GM04504 (cell line): Measurements from ENCODE around the gene CAPN7.
"Not testable (repeated sequence)": the region's sequence is repeated elsewhere in the genome, so short reads cannot be mapped to it uniquely, and the experiment has no call there.

Experiments
- DNase-seq: peaks from one replicate; pipeline ENCODE4 v3.0.0-alpha.2; 2012; ENCODE audit warnings: low read depth

The CAPN7 gene

DNA sequence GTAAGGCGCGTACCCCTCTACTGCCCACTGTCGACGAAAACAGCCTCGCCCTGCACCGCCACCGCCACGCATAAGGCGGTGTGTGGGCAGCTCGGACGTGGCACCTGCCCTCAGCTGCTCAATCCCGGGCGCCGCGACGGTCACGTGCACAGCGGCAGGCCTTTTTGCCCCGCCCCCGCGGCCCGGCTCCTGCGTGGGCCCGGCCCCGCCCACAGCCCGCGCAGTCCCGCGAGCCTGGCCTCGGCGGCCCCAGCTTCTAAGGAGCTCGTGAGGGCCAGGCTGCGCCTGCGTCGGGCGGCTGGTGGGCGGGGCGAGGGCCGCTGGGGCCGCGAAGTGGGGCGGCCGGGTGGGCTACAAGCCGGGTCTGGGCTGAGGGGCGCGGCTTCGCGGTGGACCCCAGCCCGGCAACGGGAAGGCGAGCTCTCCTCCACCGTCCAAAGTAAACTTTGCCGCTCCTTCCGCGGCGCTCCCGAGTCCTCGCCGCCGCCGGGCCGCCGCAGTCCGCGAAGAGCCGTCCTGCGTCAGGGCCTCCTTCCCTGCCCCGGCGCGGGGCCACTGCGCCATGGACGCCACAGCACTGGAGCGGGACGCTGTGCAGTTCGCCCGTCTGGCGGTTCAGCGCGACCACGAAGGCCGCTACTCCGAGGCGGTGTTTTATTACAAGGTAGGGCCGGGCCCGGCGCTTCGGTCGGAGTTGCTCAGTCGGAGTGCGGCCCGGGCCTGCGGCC, at the start of gene CAPN7:
TSS of gene CAPN7 (plus strand) at position 313 of the 728 bp plus-strand sequence. CDS start at position 563, 250 bp downstream.
- DNase-seq: peak; percentile 88

DNA sequence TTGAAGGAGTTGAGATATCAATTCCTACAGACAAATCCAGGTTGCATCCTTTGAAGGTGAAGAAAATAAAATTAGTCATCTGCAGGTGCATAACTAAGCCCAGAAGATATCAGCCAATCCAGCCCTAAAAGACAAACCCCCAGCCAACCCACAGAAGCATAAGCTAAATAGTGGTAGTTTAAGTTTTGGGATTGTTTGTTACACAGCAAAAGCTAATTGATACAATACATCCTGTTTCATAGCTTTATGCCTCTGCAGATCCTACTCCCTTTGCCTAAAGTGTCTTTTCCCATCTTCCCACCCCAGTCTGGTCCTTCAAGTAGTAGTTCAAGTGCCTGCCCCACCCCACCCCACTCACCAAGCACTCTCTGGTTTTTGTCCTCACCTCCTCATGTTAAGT, 48.6 kb upstream of the CAPN7 start:
- no peak for DNase-seq

DNA sequence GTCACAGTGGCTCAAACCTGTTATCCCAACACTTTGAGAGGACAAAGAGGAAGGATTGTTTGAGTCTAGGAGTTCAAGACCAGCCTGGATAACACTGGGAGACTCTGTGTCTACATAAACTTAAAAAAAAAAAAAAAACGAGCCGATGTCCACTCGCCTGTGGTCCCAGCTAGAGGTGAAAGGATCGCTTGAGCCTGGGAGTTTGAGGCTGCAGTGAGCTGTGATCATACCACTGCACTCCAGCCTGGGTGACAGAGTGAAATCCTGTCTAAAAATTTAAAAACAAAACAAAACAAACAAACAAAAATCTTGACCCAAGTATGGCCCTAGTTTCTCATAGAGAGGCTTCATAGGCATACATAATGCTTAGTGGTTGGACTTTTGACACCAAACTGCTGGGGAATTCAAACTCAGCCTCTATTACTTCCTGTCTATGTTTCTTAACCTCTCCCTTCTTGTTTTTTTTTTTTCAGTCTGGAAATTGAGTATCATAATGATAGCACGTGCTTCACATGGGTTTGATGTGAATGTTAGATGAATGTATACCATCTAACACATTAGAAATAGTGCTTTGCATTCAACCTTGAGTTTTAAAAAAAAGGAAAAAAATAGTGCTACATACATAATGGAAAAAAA, 46.4 kb upstream of the CAPN7 start:
- no peak for DNase-seq

DNA sequence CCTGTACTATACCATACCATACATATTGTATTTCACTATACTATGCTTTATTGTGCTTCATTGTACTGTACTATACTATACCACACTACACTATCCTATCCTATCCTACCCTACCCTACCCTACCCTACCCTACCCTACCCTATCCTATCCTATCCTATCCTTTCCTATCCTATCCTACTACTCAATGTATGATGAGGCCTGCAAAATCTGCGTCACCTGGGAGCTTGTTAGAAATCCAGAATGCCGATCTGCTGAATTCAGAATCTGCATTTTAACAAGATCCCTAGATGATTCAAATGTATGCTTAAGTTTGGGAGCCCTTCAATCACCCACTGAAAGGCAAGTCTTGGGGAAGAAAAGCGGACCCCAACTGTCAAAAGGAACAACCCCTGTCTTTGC, 45.4 kb upstream of the CAPN7 start:
- no peak for DNase-seq

DNA sequence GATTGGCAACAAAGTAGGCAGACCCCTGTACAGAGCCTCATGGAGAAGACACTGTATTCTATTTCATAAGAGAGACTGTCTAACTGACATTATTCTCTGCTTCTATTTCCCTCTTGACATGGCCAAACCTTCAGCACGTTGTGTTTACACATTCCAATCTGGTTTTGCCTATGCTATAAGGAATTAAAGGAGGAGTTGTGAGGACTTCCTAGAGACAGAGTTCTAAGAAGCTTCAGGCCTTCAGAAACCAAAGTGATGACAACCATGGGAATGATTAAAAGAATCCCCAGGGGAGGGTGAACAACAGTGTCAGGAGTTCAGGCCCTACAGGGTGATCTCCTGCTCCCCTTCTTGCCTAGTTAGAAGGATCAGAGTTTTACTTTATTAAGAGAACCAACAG, 44.9 kb upstream of the CAPN7 start:
- peak; percentile 9 for DNase-seq

DNA sequence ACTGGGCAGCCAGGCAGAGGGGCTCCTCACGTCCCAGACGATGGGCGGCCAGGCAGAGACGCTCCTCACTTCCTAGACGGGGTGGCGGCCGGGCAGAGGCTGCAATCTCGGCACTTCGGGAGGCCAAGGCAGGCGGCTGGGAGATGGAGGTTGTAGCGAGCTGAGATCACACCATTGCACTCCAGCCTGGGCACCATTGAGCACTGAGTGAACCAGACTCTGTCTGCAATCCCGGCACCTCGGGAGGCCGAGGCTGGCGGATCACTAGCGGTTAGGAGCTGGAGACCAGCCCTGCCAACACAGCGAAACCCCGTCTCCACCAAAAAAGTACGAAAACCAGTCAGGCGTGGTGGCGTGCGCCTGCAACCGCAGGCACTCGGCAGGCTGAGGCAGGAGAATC, 42.4 kb upstream of the CAPN7 start:
- DNase-seq: not testable (repeated sequence)

DNA sequence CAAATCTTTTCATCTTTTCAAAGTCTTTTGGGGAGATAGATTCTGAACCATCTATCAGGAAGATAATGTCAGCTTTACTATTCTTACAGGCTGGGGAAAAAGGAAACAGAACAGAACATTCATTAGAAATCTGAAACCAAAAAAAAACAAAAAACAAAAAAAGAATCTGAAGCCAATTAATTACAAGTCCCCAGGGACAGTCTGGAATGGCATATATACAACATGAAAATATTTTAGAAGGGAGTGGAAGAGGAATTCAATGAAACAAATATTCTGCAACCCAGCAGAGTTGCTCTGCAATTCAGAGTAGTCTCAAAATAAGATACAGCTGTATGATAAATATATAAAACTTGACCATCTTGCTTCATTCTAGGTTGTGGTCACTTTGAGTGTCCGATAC, 41.7 kb upstream of the CAPN7 start:
- DNase-seq: peak; percentile 35

DNA sequence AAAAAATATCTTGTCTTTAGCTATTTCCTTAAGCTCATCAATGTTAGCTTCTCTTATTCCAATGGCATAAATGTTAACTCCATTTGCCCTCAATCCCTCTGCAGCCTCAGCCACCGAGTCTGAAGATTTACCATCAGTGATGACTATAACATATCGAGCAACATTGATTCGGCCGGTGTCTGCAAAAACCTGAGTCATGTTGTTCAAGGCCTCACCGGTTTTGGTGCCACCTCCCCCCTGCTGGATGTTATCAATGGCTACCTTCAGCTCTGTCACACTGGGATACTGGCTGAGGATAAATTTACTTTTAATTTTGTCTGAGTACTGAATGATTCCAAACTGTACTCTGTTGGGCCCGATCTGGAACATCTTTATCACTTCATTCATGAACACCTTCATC, 41.0 kb upstream of the CAPN7 start:
- no peak for DNase-seq

DNA sequence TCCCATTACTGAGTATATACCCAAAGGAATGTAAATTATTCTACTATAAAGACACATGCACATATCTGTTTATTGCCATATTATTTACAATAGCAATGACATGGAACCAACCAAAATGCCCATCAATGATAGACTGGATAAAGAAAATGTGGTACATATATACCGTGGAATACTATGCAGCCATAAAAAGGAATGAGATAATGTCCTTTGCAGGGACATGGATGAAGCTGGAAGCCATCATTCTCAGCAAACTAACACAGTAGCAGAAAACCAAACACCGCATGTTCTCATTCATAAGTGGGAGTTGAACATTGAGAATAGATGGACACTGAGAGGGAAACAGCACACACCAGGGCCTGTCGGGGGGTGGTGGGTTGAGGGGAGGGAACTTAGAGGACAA, 39.7 kb upstream of the CAPN7 start:
- not testable (repeated sequence) for DNase-seq

DNA sequence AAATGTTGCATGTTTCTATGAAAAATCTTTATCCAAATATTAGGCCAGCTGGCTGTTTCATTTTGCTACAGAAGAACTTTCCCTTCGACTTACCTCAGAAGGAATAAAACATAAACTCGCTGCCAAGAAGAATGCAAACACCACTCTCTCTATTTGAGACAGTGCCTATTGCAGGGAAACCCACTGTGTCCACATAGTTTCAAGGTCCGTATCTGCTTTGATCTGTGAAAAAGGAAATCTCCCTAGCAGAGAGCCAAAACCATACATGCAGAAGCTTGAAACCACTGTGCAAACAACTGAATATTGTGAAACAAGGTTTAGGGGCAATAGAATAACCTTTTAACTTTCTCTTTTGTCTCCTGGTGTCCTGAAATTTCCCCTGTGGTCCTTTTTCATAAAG, 35.0 kb upstream of the CAPN7 start:
- DNase-seq: no peak

DNA sequence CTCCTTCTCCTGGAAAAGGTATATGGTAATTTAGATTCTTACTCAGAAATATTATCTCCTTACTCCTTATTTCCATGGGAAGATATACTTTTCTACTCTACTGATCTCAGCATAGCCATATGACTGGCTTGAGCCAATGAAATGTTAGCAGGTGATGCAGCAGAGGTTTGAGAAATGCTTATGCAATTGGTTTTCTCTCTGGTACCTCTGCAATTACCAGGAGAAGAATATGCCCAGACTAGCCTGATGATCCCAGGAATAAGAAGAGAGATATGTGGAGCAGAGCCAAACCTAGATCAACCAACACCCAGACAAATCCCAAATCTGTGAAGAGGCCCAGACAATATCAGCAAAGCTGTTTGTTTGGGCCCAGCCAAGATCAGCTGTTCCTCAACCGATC, 33.2 kb upstream of the CAPN7 start:
- DNase-seq: no peak

DNA sequence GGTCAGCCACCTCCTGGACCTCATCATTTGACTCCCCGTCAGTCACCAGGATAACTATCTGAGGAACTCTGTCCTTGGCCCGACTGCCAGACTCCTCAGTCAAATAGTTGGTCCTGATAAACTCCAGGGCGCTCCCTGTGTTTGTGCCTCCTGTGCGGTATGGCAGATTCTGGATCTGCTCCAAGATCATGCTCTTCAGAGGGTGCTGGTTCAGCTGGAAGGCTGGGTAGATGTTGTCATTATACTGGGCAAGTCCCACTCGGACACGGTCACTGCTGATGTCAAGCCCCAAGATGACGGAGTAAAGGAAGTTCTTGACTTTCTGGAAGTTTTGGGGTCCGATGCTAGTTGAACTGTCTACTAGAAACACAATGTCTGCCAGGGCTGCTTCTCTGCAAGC, 31.1 kb upstream of the CAPN7 start:
- no peak for DNase-seq

DNA sequence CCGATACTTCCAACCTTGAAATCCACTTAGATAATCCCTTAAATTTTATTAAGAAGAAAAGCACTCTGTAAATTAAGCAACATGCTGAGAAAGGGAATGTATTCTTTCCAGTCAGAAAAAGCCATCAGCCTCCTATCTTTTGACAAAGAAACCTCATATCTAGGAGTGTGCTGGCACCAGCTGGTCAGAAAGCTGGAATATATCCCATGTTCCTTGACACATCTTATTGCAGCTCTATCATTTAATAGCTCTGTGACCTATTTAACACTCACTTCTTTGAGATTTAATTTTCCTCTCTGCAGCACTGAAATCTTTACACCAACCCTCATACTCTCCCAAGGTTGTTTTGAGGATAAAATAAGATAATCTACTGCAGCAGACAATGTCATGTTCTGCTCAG, 30.4 kb upstream of the CAPN7 start:
- DNase-seq: no peak

DNA sequence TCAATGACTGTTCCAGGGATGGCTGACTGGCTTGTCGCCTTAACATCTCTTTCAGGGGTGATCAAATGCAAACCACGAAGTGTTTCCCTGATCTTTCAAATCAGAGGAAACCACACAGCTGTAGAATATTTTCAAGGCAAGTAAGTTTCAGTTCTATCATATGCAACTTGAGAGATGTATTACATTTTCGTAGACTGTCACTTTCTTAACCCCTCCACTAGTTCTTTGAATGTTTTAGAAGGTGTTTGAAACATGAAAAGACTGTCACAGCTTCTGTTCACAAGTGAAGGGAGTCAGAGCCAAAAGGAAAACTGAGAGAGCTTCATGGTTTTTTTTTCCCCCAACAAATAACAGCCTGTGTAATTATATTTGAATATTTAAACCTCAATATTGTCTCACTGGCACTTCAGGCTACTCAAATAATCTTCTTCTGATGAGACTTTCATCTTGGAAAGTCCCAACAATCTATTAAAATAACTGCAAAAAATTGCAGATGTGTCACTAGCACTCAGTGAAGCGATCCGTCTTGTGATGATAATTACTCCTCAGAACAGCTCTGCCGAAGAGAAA, 25.9 kb upstream of the CAPN7 start:
- no peak for DNase-seq

DNA sequence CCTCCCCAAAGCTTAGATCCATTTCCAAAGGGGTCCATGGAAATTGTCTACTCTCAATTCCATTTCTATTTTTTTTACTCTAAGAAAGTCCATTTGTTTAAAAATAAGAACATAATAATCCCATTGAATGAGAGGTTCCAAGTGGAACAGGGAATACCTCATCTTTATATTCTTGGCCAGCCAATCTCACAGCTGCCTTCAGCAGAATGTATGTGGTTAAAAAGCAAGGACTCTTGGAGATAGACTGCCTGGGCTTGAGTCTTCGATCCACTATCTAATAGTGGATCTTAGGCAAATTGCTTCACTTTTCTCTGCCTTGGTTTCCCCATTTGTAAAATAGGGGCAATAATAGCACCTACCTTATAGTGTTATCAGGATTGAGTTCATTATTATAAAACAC, 24.5 kb upstream of the CAPN7 start:
- no peak for DNase-seq

DNA sequence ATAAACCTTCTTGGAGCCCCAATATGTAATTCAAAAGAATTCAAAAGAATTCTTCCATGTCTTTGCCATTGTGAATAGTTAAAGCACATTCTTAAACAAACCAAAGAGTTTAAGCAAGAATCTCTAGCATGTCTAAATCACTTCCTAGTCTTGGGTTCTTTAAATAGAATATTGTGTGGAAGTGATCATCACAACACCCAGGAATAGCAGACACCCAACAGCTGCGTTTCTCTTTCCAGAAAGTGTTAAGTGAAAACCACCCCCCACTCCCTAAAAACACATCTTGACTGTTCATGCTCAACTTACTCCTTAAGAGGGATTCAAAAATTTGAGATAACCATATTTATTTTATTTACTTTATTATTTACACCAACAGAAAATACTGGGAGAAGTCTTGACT, 24.1 kb upstream of the CAPN7 start:
- no peak for DNase-seq

DNA sequence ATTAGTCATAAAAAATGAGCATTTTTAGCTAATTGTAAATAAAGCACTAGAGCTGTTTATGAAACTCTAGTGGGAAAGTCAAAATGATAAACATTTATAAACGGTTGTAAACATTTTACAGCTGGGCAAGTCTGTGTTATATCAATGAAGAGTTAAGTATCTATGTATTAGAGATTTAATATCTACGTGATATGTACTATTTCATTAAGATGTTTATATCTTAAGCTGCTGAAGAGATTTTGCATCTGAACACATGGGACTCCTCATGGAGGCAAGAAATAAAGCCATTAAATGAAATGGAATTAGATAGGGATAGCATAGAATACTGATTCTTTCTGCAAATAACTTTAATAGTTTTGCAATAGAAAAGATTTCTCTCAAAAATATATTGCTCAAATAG, 23.0 kb upstream of the CAPN7 start:
- DNase-seq: no peak

DNA sequence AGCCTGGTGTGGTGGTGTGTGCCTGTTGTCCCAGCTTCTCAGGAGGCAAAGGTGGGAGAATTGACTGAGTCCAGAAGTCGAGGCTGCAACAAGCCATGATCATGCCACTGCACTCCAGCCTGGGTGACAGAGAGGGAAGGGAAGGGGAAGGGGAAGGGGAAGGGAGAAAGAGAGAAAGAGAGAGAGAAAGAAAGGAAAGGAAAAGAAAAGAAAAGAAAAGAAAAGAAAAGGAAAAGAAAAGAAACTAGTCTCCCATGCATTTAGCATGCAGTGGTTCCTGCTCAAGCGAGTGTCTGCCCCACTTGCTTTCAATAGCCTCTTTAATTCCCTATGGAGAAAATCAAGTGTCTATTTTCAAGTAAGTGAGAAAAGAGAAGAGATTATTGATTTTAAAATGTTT, 20.6 kb upstream of the CAPN7 start:
- DNase-seq: no peak

DNA sequence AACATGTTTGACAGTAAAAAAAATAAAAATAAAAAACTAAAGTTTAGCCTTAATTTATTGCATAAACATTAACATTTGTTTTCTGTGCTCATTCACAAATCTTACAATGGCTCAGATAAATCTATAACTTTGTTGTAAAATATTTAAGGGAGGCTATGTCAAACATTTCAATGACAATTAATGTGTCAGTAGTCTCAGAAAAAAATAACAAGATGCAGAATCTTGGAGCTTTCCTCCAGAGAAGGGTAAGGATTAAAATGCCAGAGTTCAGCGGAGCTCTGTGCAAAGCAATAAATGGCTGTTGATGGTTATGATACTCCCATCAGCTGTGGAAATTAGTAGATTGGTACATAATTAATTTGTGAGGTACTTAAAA, 20.0 kb upstream of the CAPN7 start:
- DNase-seq: no peak

DNA sequence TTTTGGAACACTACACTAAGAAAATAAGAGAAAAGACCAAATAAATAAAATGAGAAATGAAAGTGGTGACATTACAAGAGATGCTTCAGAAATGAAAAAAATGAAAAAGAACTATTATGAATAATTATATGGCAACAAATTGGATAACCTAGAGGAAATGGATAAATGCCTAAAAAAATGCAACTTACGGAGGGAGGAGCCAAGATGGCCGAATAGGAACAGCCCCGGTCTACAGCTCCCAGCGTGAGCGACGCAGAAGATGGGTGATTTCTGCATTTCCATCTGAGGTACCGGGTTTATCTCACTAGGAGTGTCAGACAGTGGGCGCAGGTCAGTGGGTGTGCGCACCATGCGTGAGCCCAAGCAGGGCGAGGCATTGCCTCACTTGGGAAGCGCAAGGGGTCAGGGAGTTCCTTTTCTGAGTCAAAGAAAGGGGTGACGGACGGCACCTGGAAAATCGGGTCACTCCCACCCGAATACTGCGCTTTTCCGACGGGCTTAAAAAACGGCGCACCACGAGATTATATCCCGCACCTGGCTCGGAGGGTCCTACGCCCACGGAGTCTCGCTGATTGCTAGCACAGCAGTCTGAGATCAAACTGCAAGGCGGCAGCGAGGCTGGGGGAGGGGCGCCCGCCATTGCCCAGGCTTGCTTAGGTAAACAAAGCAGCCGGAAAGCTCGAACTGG, 19.4 kb upstream of the CAPN7 start:
- DNase-seq: not testable (repeated sequence)

DNA sequence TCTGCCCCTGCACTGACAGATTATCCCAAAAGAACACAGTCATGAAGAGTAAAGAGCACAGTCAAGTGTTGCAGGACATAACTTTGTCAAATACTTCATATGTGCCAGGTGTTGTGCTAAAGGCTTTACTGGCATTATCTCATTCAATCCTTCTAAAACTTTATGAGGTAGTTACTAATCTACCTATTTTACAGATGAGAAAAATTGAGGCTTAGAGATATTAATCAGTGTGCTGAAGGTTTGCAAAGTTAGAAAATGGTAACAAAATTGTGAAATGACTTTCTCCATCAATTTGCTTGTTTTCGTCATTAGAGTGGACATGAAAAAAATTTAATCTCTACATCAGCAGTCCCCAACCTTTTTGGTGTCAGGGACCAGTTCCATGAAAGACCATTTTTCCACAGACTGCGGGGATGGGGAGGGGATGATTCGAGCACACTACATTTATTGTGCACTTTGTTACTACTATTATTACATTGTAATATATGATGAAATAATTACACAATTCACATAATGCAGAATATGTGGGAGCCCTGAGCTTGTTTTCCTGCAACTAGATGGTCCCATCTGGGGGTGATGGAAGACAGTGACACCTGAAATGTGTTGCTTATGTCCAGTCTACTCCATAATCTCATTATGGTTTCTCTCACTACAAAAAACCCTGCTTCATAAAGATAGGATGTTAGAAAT, 8.6 kb upstream of the CAPN7 start:
- no peak for DNase-seq

DNA sequence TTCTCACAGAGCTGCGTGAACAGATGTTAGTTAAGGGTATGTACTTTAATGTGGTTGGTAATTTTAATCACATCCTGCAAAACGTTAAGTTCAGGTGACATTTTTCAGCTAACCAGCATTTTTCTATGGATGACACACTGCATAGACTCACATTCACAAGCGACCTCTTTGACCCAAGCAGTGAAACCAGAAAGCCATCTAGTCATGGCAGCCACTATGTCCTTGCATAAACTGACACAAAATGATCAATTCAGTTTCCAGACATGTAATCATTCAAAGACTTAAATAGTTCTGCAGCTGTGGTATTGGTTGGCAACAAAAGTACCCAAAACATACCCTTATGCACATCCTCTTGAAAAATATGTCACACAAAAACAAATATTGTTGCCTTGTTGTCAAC, 7.4 kb upstream of the CAPN7 start:
- no peak for DNase-seq
